Nephron (organoid): Measurements from ENCODE around the gene C1orf226.
A peak's percentile ranks its signal among the peaks of the same experiment; 100 is the strongest.

Source experiments
- H3K27ac Mint-ChIP-seq, 3 experiments: 2 replicates each; pipeline ENCODE4 v1.8.0; 2020; ENCODE audit warnings: mixed read lengths in 3 of 3, mild to moderate bottlenecking in 2 of 3, moderate library complexity in 1 of 3
- H3K27me3 Mint-ChIP-seq: 2 replicates; pipeline ENCODE4 v1.8.0; 2021; ENCODE audit warnings: low read depth, mild to moderate bottlenecking, moderate library complexity, mixed read lengths
- H3K36me3 Mint-ChIP-seq: 2 replicates; pipeline ENCODE4 v1.8.0; 2020; ENCODE audit warnings: low read depth, mixed read lengths
- H3K4me1 Mint-ChIP-seq: 2 replicates; pipeline ENCODE4 v1.8.0; 2020; ENCODE audit warnings: mixed read lengths
- H3K4me3 Mint-ChIP-seq, 3 experiments: 2 replicates each; pipeline ENCODE4 v1.8.0; 2020; ENCODE audit warnings: mild to moderate bottlenecking in 3 of 3, mixed read lengths in 3 of 3, moderate library complexity in 2 of 3
- H3K9me3 Mint-ChIP-seq: 2 replicates; pipeline ENCODE4 v1.8.0; 2020; ENCODE audit warnings: mixed read lengths
- TF ChIP-seq, protein P1 (sequence below), 3 experiments: fragments of 200-600 bp; sonication (generic); IDR thresholded peaks; one replicate each; pipeline ENCODE4 v1.5.0; 2021; ENCODE audit warnings: antibody characterized with exemption in 3 of 3; ENCODE audit not compliant: unreplicated experiment in 3 of 3

C1orf226 gene

DNA sequence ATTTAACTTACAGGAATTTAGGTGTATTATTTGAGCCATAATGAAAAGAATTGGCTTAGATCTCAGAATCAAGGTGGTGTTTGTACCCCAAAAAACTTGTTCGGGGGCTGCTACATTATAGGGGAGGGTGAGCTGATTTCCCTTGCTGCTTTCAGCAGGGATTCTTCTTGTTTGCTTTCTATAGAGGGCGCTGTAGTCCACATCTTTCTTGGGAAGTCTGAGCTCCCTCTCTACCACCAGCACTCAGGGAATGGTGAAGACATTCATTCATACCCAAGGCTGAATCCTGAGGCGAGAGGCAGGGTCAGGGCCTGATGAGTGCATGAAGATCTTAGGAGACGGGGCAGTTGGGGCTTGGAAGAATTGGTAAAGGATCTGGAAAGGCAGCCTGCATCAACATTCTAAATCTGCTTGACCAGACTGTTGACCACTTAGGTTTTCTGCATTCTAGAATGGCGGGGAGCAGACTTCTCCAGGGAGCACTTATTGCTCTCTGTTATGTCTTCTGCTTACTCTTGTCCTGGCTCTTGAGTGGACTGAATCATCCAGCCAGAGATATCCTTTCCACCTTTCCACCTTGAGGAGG lies 23.8 kb upstream of the C1orf226 start:
- peak overlapping the region in 1 of 3 experiments; percentile 41 for H3K27ac Mint-ChIP-seq
- peaks cover 11% of the 10 kb centered on the region for H3K36me3 Mint-ChIP-seq
- TF ChIP-seq, protein P1, sequence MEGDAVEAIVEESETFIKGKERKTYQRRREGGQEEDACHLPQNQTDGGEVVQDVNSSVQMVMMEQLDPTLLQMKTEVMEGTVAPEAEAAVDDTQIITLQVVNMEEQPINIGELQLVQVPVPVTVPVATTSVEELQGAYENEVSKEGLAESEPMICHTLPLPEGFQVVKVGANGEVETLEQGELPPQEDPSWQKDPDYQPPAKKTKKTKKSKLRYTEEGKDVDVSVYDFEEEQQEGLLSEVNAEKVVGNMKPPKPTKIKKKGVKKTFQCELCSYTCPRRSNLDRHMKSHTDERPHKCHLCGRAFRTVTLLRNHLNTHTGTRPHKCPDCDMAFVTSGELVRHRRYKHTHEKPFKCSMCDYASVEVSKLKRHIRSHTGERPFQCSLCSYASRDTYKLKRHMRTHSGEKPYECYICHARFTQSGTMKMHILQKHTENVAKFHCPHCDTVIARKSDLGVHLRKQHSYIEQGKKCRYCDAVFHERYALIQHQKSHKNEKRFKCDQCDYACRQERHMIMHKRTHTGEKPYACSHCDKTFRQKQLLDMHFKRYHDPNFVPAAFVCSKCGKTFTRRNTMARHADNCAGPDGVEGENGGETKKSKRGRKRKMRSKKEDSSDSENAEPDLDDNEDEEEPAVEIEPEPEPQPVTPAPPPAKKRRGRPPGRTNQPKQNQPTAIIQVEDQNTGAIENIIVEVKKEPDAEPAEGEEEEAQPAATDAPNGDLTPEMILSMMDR (IDR thresholded peaks at IDR 0.05; ENCODE audit: unreplicated experiment in 3 of 3) = peak in 2 of 3 experiments; percentile 11 to 41
- H3K27me3 Mint-ChIP-seq = peaks cover 5% of the 10 kb centered on the region
- H3K9me3 Mint-ChIP-seq = no peaks in the 10 kb centered on the region
- peaks cover 5% of the 10 kb centered on the region for H3K4me1 Mint-ChIP-seq
- no peak overlapping the region for H3K4me3 Mint-ChIP-seq

GRCh38 chr1:162358928-162359327 lies 22.6 kb upstream of the C1orf226 start:
- no peak overlapping the region for H3K27ac Mint-ChIP-seq
- TF ChIP-seq, protein P1 (IDR thresholded peaks at IDR 0.05; ENCODE audit: unreplicated experiment in 3 of 3) = no peak
- peaks cover 11% of the 10 kb centered on the region for H3K36me3 Mint-ChIP-seq
- H3K4me3 Mint-ChIP-seq = no peak overlapping the region
- peaks cover 5% of the 10 kb centered on the region for H3K27me3 Mint-ChIP-seq
- peaks cover under 1% of the 10 kb centered on the region for H3K4me1 Mint-ChIP-seq
- H3K9me3 Mint-ChIP-seq = no peaks in the 10 kb centered on the region

- no peak overlapping the region for H3K4me3 Mint-ChIP-seq
- peaks cover 8% of the 10 kb centered on the region for H3K4me1 Mint-ChIP-seq
- H3K36me3 Mint-ChIP-seq = peaks cover 11% of the 10 kb centered on the region
- no peak overlapping the region for H3K27ac Mint-ChIP-seq
- TF ChIP-seq, protein P1 (IDR thresholded peaks at IDR 0.05; ENCODE audit: unreplicated experiment in 3 of 3) = no peak
- no peaks in the 10 kb centered on the region for H3K9me3 Mint-ChIP-seq
- H3K27me3 Mint-ChIP-seq = peaks cover 5% of the 10 kb centered on the region
These were observed 21.8 kb upstream of the C1orf226 start for GRCh38 chr1:162359523-162360236.

GRCh38 chr1:162360237-162360873 lies 21.2 kb upstream of the C1orf226 start:
- H3K4me3 Mint-ChIP-seq = no peak overlapping the region
- no peak overlapping the region for H3K27ac Mint-ChIP-seq
- H3K4me1 Mint-ChIP-seq = peaks cover 11% of the 10 kb centered on the region
- H3K36me3 Mint-ChIP-seq = peaks cover 11% of the 10 kb centered on the region
- H3K9me3 Mint-ChIP-seq = no peaks in the 10 kb centered on the region
- peaks cover 5% of the 10 kb centered on the region for H3K27me3 Mint-ChIP-seq
- TF ChIP-seq, protein P1 (IDR thresholded peaks at IDR 0.05; ENCODE audit: unreplicated experiment in 3 of 3) = no peak

GRCh38 chr1:162360874-162361260 lies 20.7 kb upstream of the C1orf226 start:
- no peak overlapping the region for H3K4me3 Mint-ChIP-seq
- peaks cover 11% of the 10 kb centered on the region for H3K36me3 Mint-ChIP-seq
- TF ChIP-seq, protein P1 (IDR thresholded peaks at IDR 0.05; ENCODE audit: unreplicated experiment in 3 of 3) = no peak
- H3K9me3 Mint-ChIP-seq = no peaks in the 10 kb centered on the region
- peaks cover 11% of the 10 kb centered on the region for H3K4me1 Mint-ChIP-seq
- H3K27me3 Mint-ChIP-seq = peaks cover 5% of the 10 kb centered on the region
- no peak overlapping the region for H3K27ac Mint-ChIP-seq
